ENCODE results near the gene ZNF629. TPM values are rescaled to one million over a fixed set of nuclear protein-coding genes. Genes with fewer than 3 reads are reported as not detected.

The ZNF629 gene
- total and polyA plus RNA-seq, 2 of the 4 experiments (the other 2 are of a cell fraction), result 7.3 to 9.1 TPM

DNA sequence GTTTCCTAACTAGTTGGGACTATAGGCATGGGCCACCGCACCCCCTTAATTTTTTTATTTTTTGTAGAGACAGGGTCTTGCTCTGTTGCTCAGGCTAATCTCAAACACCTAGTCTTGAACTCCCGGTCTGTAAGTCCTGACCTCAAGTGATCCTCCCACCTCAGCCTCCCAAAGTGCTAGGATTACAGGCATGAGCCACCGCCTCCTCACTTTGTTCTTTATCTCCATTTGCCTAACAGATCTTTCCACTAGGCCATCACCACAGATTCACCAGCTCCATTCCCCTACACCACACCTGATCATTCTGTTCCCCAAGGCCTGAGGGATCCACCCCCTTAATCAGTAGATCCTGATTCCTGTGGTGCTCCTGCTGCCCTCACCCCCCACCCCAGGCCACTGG lies 7.6 kb upstream of the ZNF629 start:
- Histone ChIP-seq H2BK5ac (ENCODE audit: low read depth, low read length, poor library complexity, severe bottlenecking) (no peak overlapping the region), H3K27me3 (ENCODE audit: control insufficient read depth, insufficient read depth, low read length) (peaks cover 8% of the 10 kb centered on the region; the same call in 1 of the 2 replicates), H3K23ac (ENCODE audit: low read depth, low read length) (no peak overlapping the region), H3K14ac (replicated peaks; ENCODE audit: low read depth, low read length) (no peak overlapping the region), H3K9me1 (ENCODE audit: insufficient read depth, low read length) (no peaks in the 10 kb centered on the region), H2AFZ (replicated peaks; ENCODE audit: low read length, poor library complexity) (peak overlapping the region; percentile 51), H3K79me1 (ENCODE audit: low read depth in 1 of 2, low read length in 2 of 2) (no peaks in the 10 kb centered on the region), H3K4me2 (ENCODE audit: low read depth, low read length) (no peak overlapping the region), H3K9me3 (ENCODE audit: control insufficient read depth, insufficient read depth, low read length) (no peaks in the 10 kb centered on the region), H4K91ac (ENCODE audit: insufficient read depth, low read depth, low read length) (no peak overlapping the region), H3K9ac (ENCODE audit: low read depth, low read length) (no peak overlapping the region), H3K36me3 (ENCODE audit: control insufficient read depth, insufficient read depth, low read length) (no peaks in the 10 kb centered on the region), H2AK9ac (replicated peaks; ENCODE audit: low read depth, low read length, poor library complexity) (no peak overlapping the region), H2AK5ac (ENCODE audit: low read depth, low read length) (no peak overlapping the region), H3K18ac (ENCODE audit: low read depth, low read length) (no peak overlapping the region), H4K8ac (ENCODE audit: low read depth in 2 of 2, low read length in 2 of 2) (no peak overlapping the region), H3K4ac (ENCODE audit: low read depth, low read length) (no peak overlapping the region), H3K4me3 (ENCODE audit: insufficient read depth, low read depth, low read length) (no peak overlapping the region), H3K4me1 (ENCODE audit: control insufficient read depth, insufficient read depth, low read length) (no peaks in the 10 kb centered on the region), H3K27ac (ENCODE audit: insufficient read depth, low read length) (no peak overlapping the region), H2BK120ac (ENCODE audit: low read depth, low read length) (no peak overlapping the region), H3K56ac (ENCODE audit: extremely low read depth, insufficient read depth, low read length) (no peak overlapping the region), H2BK15ac (ENCODE audit: low read depth, low read length) (no peak overlapping the region), H2BK20ac (ENCODE audit: low read depth, low read length) (no peak overlapping the region), H4K5ac (ENCODE audit: low read depth, low read length) (no peak overlapping the region), H4K20me1 (ENCODE audit: insufficient read depth, low read length) (no peaks in the 10 kb centered on the region)
- TF ChIP-seq BHLHE40 (IDR thresholded peaks at IDR 0.05; ENCODE audit: low read depth, low read length) (no peak), MXI1 (IDR thresholded peaks at IDR 0.05; ENCODE audit: borderline replicate concordance, low read depth, low read length) (no peak), RAD21 (IDR thresholded peaks at IDR 0.05; ENCODE audit: low read length) (no peak), FOS (IDR thresholded peaks at IDR 0.05; ENCODE audit: low read depth, low read length) (no peak), NFE2L2 (IDR thresholded peaks at IDR 0.05; ENCODE audit: low read depth, low read length) (no peak), RCOR1 (IDR thresholded peaks at IDR 0.05; ENCODE audit: insufficient replicate concordance, low read length) (no peak), MAFK (IDR thresholded peaks at IDR 0.05; ENCODE audit: low read depth, low read length) (no peak), CHD1 (IDR thresholded peaks at IDR 0.05; ENCODE audit: low read depth, low read length) (no peak), MAZ (IDR thresholded peaks at IDR 0.05; ENCODE audit: borderline replicate concordance, low read depth, low read length) (no peak), CEBPB (IDR thresholded peaks at IDR 0.05; ENCODE audit: low read depth, low read length) (no peak), SMC3 (IDR thresholded peaks at IDR 0.05; ENCODE audit: low read depth, low read length) (no peak), RFX5 (IDR thresholded peaks at IDR 0.05; ENCODE audit: low read depth, low read length) (no peak), POLR2A (IDR thresholded peaks at IDR 0.05; ENCODE audit: low read depth, low read length) (no peak)
- TF ChIP-seq, protein P1, sequence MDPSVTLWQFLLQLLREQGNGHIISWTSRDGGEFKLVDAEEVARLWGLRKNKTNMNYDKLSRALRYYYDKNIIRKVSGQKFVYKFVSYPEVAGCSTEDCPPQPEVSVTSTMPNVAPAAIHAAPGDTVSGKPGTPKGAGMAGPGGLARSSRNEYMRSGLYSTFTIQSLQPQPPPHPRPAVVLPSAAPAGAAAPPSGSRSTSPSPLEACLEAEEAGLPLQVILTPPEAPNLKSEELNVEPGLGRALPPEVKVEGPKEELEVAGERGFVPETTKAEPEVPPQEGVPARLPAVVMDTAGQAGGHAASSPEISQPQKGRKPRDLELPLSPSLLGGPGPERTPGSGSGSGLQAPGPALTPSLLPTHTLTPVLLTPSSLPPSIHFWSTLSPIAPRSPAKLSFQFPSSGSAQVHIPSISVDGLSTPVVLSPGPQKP (IDR thresholded peaks at IDR 0.05; ENCODE audit: borderline replicate concordance, low read depth, low read length), result no peak
- TF ChIP-seq, protein P2, sequence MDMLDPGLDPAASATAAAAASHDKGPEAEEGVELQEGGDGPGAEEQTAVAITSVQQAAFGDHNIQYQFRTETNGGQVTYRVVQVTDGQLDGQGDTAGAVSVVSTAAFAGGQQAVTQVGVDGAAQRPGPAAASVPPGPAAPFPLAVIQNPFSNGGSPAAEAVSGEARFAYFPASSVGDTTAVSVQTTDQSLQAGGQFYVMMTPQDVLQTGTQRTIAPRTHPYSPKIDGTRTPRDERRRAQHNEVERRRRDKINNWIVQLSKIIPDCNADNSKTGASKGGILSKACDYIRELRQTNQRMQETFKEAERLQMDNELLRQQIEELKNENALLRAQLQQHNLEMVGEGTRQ (IDR thresholded peaks at IDR 0.05; ENCODE audit: low read depth, low read length), result no peak
- TF ChIP-seq, protein P3, sequence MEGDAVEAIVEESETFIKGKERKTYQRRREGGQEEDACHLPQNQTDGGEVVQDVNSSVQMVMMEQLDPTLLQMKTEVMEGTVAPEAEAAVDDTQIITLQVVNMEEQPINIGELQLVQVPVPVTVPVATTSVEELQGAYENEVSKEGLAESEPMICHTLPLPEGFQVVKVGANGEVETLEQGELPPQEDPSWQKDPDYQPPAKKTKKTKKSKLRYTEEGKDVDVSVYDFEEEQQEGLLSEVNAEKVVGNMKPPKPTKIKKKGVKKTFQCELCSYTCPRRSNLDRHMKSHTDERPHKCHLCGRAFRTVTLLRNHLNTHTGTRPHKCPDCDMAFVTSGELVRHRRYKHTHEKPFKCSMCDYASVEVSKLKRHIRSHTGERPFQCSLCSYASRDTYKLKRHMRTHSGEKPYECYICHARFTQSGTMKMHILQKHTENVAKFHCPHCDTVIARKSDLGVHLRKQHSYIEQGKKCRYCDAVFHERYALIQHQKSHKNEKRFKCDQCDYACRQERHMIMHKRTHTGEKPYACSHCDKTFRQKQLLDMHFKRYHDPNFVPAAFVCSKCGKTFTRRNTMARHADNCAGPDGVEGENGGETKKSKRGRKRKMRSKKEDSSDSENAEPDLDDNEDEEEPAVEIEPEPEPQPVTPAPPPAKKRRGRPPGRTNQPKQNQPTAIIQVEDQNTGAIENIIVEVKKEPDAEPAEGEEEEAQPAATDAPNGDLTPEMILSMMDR (conservative IDR thresholded peaks at IDR 0.05; ENCODE audit: low read depth, low read length), result no peak
- in situ Hi-C loops (cut with MboI; ENCODE audit: low sequenced_read_pairs) (no loop called here), intact Hi-C loops (cut with micrococcal nuclease) (no loop called here), dilution Hi-C loops (cut with HindIII; ENCODE audit: low sequenced_read_pairs, unreplicated experiment) (no loop called here)
- BruUV-seq (replicated peaks), result no TSS peak
- ChIA-PET POLR2A (ENCODE audit: unreplicated experiment) (no interaction called here), CTCF (interaction anchor here (1.7 kb wide), 1 partner anchor 11 kb away, joined by 5 read pairs; no protein-coding TSS in a partner anchor)
- WGBS, 2 experiments (ENCODE audit: extremely low coverage in 2 of 2, insufficient read length in 1 of 2), result 54% methylated on average over 2 of the region's 3 CpGs; no CpG with 5 or more reads in 1 of the 2 experiments
- DNase-seq (no peak), ATAC-seq (ENCODE audit: low read depth) (no peak)

Measured in IMR-90 (cell line).